Erythroblast (primary cell): ENCODE data around the gene GAL3ST1.
A peak's percentile ranks its signal among the peaks of the same experiment; 100 is the strongest.
"Not testable (repeated sequence)": the region's sequence is repeated elsewhere in the genome, so short reads cannot be mapped to it uniquely, and the experiment has no call there.

Experiments
- DNase-seq, 2 experiments: peaks; one replicate each; lab custom pipeline; 2025; lab: John Stamatoyannopoulos, UW
- GATA1 ChIP-seq: IDR thresholded peaks from 2 replicates; pipeline ENCODE4 v1.6.1; 2011; ENCODE audit warnings: low read depth, mild to moderate bottlenecking, control low read depth, low read length, moderate library complexity
- POLR2A ChIP-seq: IDR thresholded peaks from 2 replicates; pipeline ENCODE4 v1.6.1; 2011; ENCODE audit warnings: mild to moderate bottlenecking, low read length

Gene GAL3ST1

GRCh38 chr22:30606455-30607299, 32.2 kb upstream of the GAL3ST1 start, which contains the start of gene TCN2:
Gene TCN2 (plus strand): TSS chr22:30607174. CDS start chr22:30607332, 158 bp downstream.
- DNase-seq, result peak; percentile 64 to 67
- TF ChIP-seq POLR2A, result no peak
- no peak for TF ChIP-seq GATA1

- TF ChIP-seq POLR2A (no peak), GATA1 (no peak)
- peak; percentile 80 to 84 for DNase-seq
Observed at GRCh38 chr22:30605449-30606110, 31.1 kb upstream of the GAL3ST1 start.

GRCh38 chr22:30604723-30605122, 30.3 kb upstream of the GAL3ST1 start:
- TF ChIP-seq POLR2A (no peak), GATA1 (no peak)
- no peak for DNase-seq

GRCh38 chr22:30603801-30604200, 29.3 kb upstream of the GAL3ST1 start:
- TF ChIP-seq GATA1 (no peak), POLR2A (no peak)
- DNase-seq, result no peak

GRCh38 chr22:30602049-30602448, 27.6 kb upstream of the GAL3ST1 start:
- no peak for TF ChIP-seq POLR2A
- no peak for TF ChIP-seq GATA1
- peak; percentile 57 to 61 for DNase-seq

- DNase-seq, result no peak
- no peak for TF ChIP-seq POLR2A
- no peak for TF ChIP-seq GATA1
Observed at GRCh38 chr22:30601464-30601863, 27.0 kb upstream of the GAL3ST1 start.

GRCh38 chr22:30600921-30601320, 26.5 kb upstream of the GAL3ST1 start:
- TF ChIP-seq POLR2A (no peak), GATA1 (no peak)
- no peak for DNase-seq

GRCh38 chr22:30598986-30599385, 24.5 kb upstream of the GAL3ST1 start:
- DNase-seq, result no peak
- TF ChIP-seq GATA1, result no peak
- TF ChIP-seq POLR2A, result no peak

GRCh38 chr22:30596886-30597285, 22.4 kb upstream of the GAL3ST1 start:
- no peak for DNase-seq
- TF ChIP-seq GATA1 (no peak), POLR2A (no peak)

- DNase-seq, result no peak
- TF ChIP-seq POLR2A, result no peak
- no peak for TF ChIP-seq GATA1
Observed at GRCh38 chr22:30596199-30596598, 21.7 kb upstream of the GAL3ST1 start.

GRCh38 chr22:30592360-30592713, 17.9 kb upstream of the GAL3ST1 start:
- DNase-seq, result not testable (repeated sequence)

- no peak for TF ChIP-seq GATA1
- TF ChIP-seq POLR2A, result peak; percentile 55
- DNase-seq, result peak; percentile 99 to 100
Observed at GRCh38 chr22:30591588-30592359, 17.3 kb upstream of the GAL3ST1 start, which contains the start of gene PES1. Gene PES1 (minus strand): TSS chr22:30591910. CDS start chr22:30591833, 77 bp downstream.

- no peak for TF ChIP-seq GATA1
- TF ChIP-seq POLR2A, result no peak
Observed at GRCh38 chr22:30591191-30591587, 16.7 kb upstream of the GAL3ST1 start.

More at GRCh38 chr22:30591191-30591587, 16.7 kb upstream of the GAL3ST1 start:
- peak; percentile 74 to 78 for DNase-seq
